Caco-2 (cell line): Measurements from ENCODE around the gene ADA. TPM values are rescaled to one million over a fixed set of nuclear protein-coding genes. Genes with fewer than 3 reads are reported as not detected.
"Not testable (repeated sequence)": the region's sequence is repeated elsewhere in the genome, so short reads cannot be mapped to it uniquely, and the experiment has no call there.

Experiments
- BruUV-seq: library from RNA; stranded (reverse); fragments of 400-500 nt; replicated peaks from 2 replicates; lab custom pipeline; 2021; lab: Mats Ljungman, UMichigan
- CTCF ChIA-PET: fragments of 300-600 bp; sonication (Branson Sonifier 250); formaldehyde crosslinking; loops from one replicate; lab custom pipeline; 2022; ENCODE audit warnings: antibody characterized with exemption; lab: Charles Lee
- POLR2A ChIA-PET: fragments of 300-600 bp; sonication (Branson Sonifier 250); formaldehyde crosslinking; loops from one replicate; lab custom pipeline; 2022; ENCODE audit warnings: antibody characterized with exemption; lab: Charles Lee
- DNase-seq, 2 experiments: peaks; one replicate each; pipeline versions ENCODE4 v3.0.0 to v3.0.0-alpha.2; 2020 to 2022
- H3K27me3 ChIP-seq: replicated peaks from 2 replicates; pipeline ENCODE4 v1.6.0; 2011; ENCODE audit warnings: low read length; ENCODE audit not compliant: control insufficient read depth, insufficient read depth
- H3K36me3 ChIP-seq: 2 replicates; pipeline ENCODE4 v1.5.1; 2011; ENCODE audit warnings: low read length; ENCODE audit not compliant: control insufficient read depth, insufficient read depth
- H3K4me1 ChIP-seq: fragments of 250-450 bp; sonication (Bioruptor Pico); 2 replicates; pipeline ENCODE4 v1.5.1; 2020; ENCODE audit warnings: mild to moderate bottlenecking
- H3K4me3 ChIP-seq: 2 replicates; pipeline ENCODE4 v1.5.1; 2011; ENCODE audit warnings: low read depth, mild to moderate bottlenecking, control low read depth, low read length
- H3K9me3 ChIP-seq: fragments of 250-450 bp; sonication (Bioruptor Pico); 2 replicates; pipeline ENCODE4 v1.5.1; 2020; ENCODE audit warnings: mild to moderate bottlenecking, moderate library complexity
- H3K27ac Mint-ChIP-seq: one replicate; pipeline ENCODE4 v1.8.0; 2022; ENCODE audit warnings: mixed read lengths; ENCODE audit not compliant: unreplicated experiment
- H3K27me3 Mint-ChIP-seq: one replicate; pipeline ENCODE4 v1.8.0; 2022; ENCODE audit warnings: mixed read lengths; ENCODE audit not compliant: insufficient read depth, unreplicated experiment
- H3K36me3 Mint-ChIP-seq: one replicate; pipeline ENCODE4 v1.8.0; 2022; ENCODE audit warnings: mild to moderate bottlenecking, mixed read lengths; ENCODE audit not compliant: insufficient read depth, unreplicated experiment
- H3K4me1 Mint-ChIP-seq: one replicate; pipeline ENCODE4 v1.8.0; 2022; ENCODE audit warnings: low read depth, mixed read lengths; ENCODE audit not compliant: unreplicated experiment
- H3K4me3 Mint-ChIP-seq: one replicate; pipeline ENCODE4 v1.8.0; 2022; ENCODE audit warnings: mild to moderate bottlenecking, moderate library complexity, mixed read lengths; ENCODE audit not compliant: unreplicated experiment
- H3K9me3 Mint-ChIP-seq: one replicate; pipeline ENCODE4 v1.8.0; 2022; ENCODE audit warnings: mixed read lengths; ENCODE audit not compliant: unreplicated experiment
- CTCF ChIP-seq, 2 experiments: fragments of 200-600 bp in 1 of 2; IDR thresholded peaks; 1 replicate in 1 of 2; 2 replicates in 1 of 2; pipeline versions ENCODE4 v1.5.1 to v1.8.0; 2011 to 2022; ENCODE audit warnings: antibody characterized with exemption in 1 of 2, control low read depth in 1 of 2, inconsistent platforms in 1 of 2, low read depth in 1 of 2, low read length in 1 of 2, mild to moderate bottlenecking in 1 of 2, moderate library complexity in 1 of 2; ENCODE audit not compliant: insufficient read depth in 1 of 2, severe bottlenecking in 1 of 2, unreplicated experiment in 1 of 2
- intact Hi-C: fragments of 100-400 bp; cut with micrococcal nuclease; formaldehyde crosslinking; loops from one replicate; pipeline ENCODE4 v1.10.0; 2022; ENCODE audit not compliant: unreplicated experiment
- total RNA-seq: library from RNA; stranded (reverse); gene quantifications from 2 replicates; pipeline ENCODE4 v1.2.3, GENCODE V29; 2022

ADA gene
- total RNA-seq, 1 experiment from 2014 or later: 21.1 TPM

DNA sequence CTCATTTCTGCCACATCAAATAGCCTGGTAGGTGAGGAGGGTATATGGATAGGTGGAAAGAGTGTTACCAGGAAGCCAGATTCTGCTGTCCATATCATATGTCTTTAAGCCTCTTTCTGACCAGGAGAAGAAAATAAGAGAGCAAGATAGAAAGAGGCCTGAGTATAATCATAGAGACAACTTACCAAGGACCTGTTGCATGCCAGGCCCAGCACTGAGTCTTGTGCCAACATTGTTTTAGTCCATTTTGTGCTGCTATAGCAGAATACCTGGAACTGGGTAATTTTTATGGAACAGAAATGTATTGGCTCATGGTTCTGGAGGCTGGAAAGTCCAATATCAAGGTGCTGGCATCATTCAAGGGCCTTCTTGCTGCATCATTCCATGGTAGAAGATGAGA is 7.3 kb upstream of the ADA start:
- no peak for TF ChIP-seq CTCF (IDR thresholded peaks at IDR 0.05; ENCODE audit: insufficient read depth in 1 of 2, low read depth in 1 of 2, low read length in 1 of 2, severe bottlenecking in 1 of 2, unreplicated experiment in 1 of 2)
- H3K4me3 Mint-ChIP-seq: no peak overlapping the region
- Histone ChIP-seq H3K9me3 (no peaks in the 10 kb centered on the region; the same call in 1 of the 2 replicates), H3K4me1 (no peaks in the 10 kb centered on the region), H3K27me3 (no peaks in the 10 kb centered on the region), H3K4me3 (no peak overlapping the region), H3K36me3 (no peaks in the 10 kb centered on the region)
- no TSS peak for BruUV-seq
- peaks cover 10% of the 10 kb centered on the region for H3K27me3 Mint-ChIP-seq
- DNase-seq: no peak
- H3K9me3 Mint-ChIP-seq: peaks cover 4% of the 10 kb centered on the region
- ChIA-PET CTCF (no interaction called here), POLR2A (no interaction called here)
- H3K4me1 Mint-ChIP-seq: no peaks in the 10 kb centered on the region
- H3K27ac Mint-ChIP-seq: no peak overlapping the region
- H3K36me3 Mint-ChIP-seq: no peaks in the 10 kb centered on the region
- intact Hi-C loops: no loop called here

GRCh38 chr20:44657875-44658274 is 6.4 kb upstream of the ADA start:
- CTCF ChIA-PET: no interaction called here
- POLR2A ChIA-PET: no interaction called here
- H3K36me3 ChIP-seq: no peaks in the 10 kb centered on the region
- Mint-ChIP-seq H3K4me3 (no peak overlapping the region), H3K36me3 (peaks cover 6% of the 10 kb centered on the region), H3K9me3 (peaks cover 12% of the 10 kb centered on the region), H3K4me1 (peaks cover 5% of the 10 kb centered on the region), H3K27ac (no peak overlapping the region), H3K27me3 (peaks cover 13% of the 10 kb centered on the region)
- intact Hi-C loops: no loop called here
- no peaks in the 10 kb centered on the region for H3K4me1 ChIP-seq
- H3K9me3 ChIP-seq: no peaks in the 10 kb centered on the region; the same call in 1 of the 2 replicates
- no peak overlapping the region for H3K4me3 ChIP-seq
- no peak for DNase-seq
- BruUV-seq: no TSS peak
- no peaks in the 10 kb centered on the region for H3K27me3 ChIP-seq
- TF ChIP-seq CTCF (IDR thresholded peaks at IDR 0.05; ENCODE audit: insufficient read depth in 1 of 2, low read depth in 1 of 2, low read length in 1 of 2, severe bottlenecking in 1 of 2, unreplicated experiment in 1 of 2): no peak

DNA sequence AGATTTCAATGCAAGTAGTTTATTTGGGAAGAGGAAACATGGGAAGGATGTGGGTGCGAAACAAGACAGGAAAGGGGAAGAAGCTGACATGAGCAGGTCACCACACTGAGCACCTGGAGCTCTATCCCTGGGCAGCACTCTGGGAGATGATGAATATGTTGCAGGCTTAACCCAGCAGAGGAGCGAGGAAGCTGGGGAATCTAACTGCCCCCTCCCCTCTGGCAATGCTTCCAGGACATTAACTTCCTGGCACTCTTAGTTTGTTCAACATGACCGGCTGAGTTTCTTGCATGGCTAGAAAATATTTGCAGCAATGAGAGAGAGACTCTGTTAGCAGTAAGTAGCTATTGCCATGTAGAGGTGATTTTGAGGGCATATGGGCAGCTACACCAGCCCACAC is 4.9 kb upstream of the ADA start:
- no peak overlapping the region for H3K27ac Mint-ChIP-seq
- H3K4me3 ChIP-seq: no peak overlapping the region
- H3K27me3 Mint-ChIP-seq: peaks cover 16% of the 10 kb centered on the region
- H3K4me3 Mint-ChIP-seq: no peak overlapping the region
- H3K4me1 Mint-ChIP-seq: peaks cover 12% of the 10 kb centered on the region
- no peaks in the 10 kb centered on the region for H3K27me3 ChIP-seq
- intact Hi-C loops: no loop called here
- no peaks in the 10 kb centered on the region for H3K36me3 ChIP-seq
- peaks cover 6% of the 10 kb centered on the region for H3K36me3 Mint-ChIP-seq
- peaks cover 12% of the 10 kb centered on the region for H3K9me3 Mint-ChIP-seq
- POLR2A ChIA-PET: no interaction called here
- no peak for TF ChIP-seq CTCF (IDR thresholded peaks at IDR 0.05; ENCODE audit: insufficient read depth in 1 of 2, low read depth in 1 of 2, low read length in 1 of 2, severe bottlenecking in 1 of 2, unreplicated experiment in 1 of 2)
- no peaks in the 10 kb centered on the region for H3K4me1 ChIP-seq
- BruUV-seq: no TSS peak
- DNase-seq: no peak
- CTCF ChIA-PET: interaction anchor here (0.6 to 1.8 kb wide), 2 partner anchors 27 to 245 kb away, joined by 5 to 7 read pairs; no protein-coding TSS in a partner anchor
- no peaks in the 10 kb centered on the region; the same call in 1 of the 2 replicates for H3K9me3 ChIP-seq

DNA sequence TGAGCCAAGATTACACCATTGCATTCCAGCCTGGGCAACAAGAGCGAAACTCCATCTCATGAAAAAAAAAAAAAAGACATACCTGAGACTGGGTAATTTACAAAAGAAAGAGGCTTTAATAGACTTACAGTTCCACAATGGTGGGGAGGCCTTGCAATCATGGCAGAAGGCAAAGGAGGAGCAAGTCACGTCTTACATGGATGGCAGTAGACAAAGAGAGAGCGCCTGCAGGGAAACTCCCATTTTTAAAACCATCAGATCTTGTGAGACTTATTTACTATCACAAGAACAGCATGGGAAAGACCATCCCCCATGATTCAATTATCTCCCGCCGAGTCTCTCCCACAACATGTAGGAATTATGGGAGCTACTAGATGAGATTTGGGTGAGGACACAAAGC is 2.7 kb upstream of the ADA start:
- Mint-ChIP-seq H3K27me3 (peaks cover 16% of the 10 kb centered on the region), H3K9me3 (peaks cover 12% of the 10 kb centered on the region), H3K4me1 (peaks cover 12% of the 10 kb centered on the region)
- intact Hi-C loops, POLR2A ChIA-PET, H3K4me3 Mint-ChIP-seq, H3K9me3 ChIP-seq, H3K36me3 Mint-ChIP-seq, H3K4me1 ChIP-seq, DNase-seq, H3K27ac Mint-ChIP-seq, H3K27me3 ChIP-seq, H3K36me3 ChIP-seq, H3K4me3 ChIP-seq, CTCF ChIA-PET, BruUV-seq: not testable (repeated sequence)
